Mesodermal cell (in vitro differentiated cells): ENCODE results near the gene DAB2IP.

Experiments
- H3K27ac ChIP-seq: 2 replicates; pipeline ENCODE4 v1.7.0; 2013; ENCODE audit warnings: mild to moderate bottlenecking, low read depth, low read length, moderate library complexity; ENCODE audit not compliant: severe bottlenecking
- H3K36me3 ChIP-seq: 2 replicates; pipeline ENCODE4 v1.7.1; 2013; ENCODE audit warnings: mild to moderate bottlenecking, low read length, moderate library complexity; ENCODE audit not compliant: control insufficient read depth, insufficient read depth
- H3K4me1 ChIP-seq: one replicate; pipeline ENCODE4 v1.7.1; 2013; ENCODE audit warnings: mild to moderate bottlenecking, low read length; ENCODE audit not compliant: insufficient read depth, control insufficient read depth, poor library complexity, severe bottlenecking
- H3K4me3 ChIP-seq: 2 replicates; pipeline ENCODE4 v1.7.0; 2013; ENCODE audit warnings: low read length, control low read depth, mild to moderate bottlenecking; ENCODE audit not compliant: insufficient read depth, poor library complexity, severe bottlenecking; ENCODE audit errors: extremely low read depth
- H3K9me3 ChIP-seq: 2 replicates; pipeline ENCODE4 v1.7.1; 2013; ENCODE audit warnings: mild to moderate bottlenecking, low read length, moderate library complexity; ENCODE audit not compliant: control insufficient read depth
- WGBS, 2 experiments: methylation state at CpG; one replicate each; pipeline ENCODE4 v1.1.5; 2013; ENCODE audit warnings: missing lambda C conversion rate in 2 of 2; ENCODE audit not compliant: insufficient coverage in 2 of 2; 5-methylcytosine and 5-hydroxymethylcytosine counted together

The DAB2IP gene

DNA sequence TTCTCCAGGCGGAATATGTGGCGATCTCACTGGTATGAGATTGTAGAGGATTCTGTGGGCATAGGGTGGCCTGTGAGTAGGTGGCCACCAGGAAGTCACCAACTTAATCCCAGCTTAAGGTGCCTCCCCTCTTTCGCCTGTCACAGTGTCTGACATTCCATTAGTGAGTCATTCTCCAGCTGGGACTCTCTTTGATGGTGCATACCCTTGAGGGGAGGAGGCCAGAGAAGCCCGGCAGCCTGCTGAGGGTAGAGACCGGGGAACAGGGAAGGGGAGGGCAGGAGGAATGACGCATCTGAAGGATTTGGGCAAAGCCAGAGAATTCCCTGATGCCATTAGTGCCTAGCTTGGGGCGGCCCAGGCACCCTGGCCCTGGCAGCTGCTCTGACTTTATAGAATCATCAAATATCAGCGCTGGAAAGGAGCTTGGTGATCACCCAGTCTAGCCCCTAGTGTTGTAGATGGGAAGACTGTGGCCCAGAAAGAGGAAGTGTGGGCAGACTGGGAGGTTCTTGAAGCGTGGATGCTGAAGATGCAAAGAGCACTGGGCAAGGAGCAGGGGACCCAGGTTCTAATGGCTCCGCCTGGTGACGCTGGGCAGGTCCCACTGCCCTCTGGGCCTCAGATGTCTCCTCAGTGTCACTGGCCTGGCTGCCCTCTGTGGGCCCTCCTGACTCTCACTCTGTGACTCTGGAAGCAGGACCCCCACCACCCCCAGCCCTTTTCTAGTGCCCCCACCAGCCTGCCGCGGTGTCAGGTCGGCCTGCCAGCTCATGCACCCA is 41.4 kb downstream of the DAB2IP start:
- Histone ChIP-seq H3K4me3 (no peak overlapping the region), H3K9me3 (no peaks in the 10 kb centered on the region), H3K36me3 (peaks cover 25% of the 10 kb centered on the region), H3K4me1 (peaks cover 64% of the 10 kb centered on the region), H3K27ac (peak overlapping the region; percentile 84)
- 45 to 54% methylated on average over 10 to 12 of the region's 14 CpGs for WGBS, 2 experiments

DNA sequence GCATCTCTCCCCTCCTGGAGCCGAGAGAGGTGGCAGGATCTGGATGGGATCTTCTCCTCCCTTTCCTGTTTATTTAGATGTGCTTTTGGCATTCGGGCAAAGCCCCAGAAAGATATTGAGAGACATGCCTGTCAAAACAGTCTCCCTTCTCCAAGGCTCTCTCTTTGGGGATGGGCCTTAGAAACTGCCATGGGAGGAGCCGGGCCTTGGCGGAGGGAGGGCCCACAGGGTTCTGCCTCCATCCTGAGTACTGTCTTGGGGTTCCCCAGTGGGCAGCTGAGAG is 41.9 kb downstream of the DAB2IP start:
- no peak overlapping the region for H3K4me3 ChIP-seq
- H3K4me1 ChIP-seq = peaks cover 61% of the 10 kb centered on the region
- H3K36me3 ChIP-seq = peaks cover 20% of the 10 kb centered on the region
- H3K9me3 ChIP-seq = no peaks in the 10 kb centered on the region
- no peak overlapping the region for H3K27ac ChIP-seq
- 83 to 84% methylated on average over 2 to 3 of the region's 4 CpGs for WGBS, 2 experiments

DNA sequence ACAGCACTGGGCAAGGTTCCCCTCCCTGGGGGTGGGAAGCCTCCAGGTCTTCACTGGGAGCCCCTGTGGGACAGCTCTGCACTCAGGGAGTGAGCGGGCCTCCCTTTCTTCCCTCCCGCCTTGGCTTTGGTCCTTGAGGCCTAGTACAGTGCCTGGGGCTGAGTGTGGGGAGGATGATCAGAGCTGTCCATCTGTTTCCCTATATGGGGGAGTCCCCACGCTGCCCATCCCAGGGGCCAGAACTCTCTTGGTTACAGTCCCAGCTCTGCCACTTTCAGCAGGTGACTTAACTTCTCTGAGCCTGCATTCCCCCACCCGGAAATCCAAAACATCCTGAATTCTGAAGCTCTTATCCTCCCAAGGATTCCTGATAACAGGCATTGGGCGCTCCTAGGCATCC is 42.6 kb downstream of the DAB2IP start:
- WGBS, 2 experiments = 80 to 100% methylated on average over 1 to 2 of the region's 5 CpGs
- no peak overlapping the region for H3K4me3 ChIP-seq
- no peak overlapping the region for H3K27ac ChIP-seq
- H3K4me1 ChIP-seq = peaks cover 64% of the 10 kb centered on the region
- H3K9me3 ChIP-seq = no peaks in the 10 kb centered on the region
- H3K36me3 ChIP-seq = peaks cover 13% of the 10 kb centered on the region

DNA sequence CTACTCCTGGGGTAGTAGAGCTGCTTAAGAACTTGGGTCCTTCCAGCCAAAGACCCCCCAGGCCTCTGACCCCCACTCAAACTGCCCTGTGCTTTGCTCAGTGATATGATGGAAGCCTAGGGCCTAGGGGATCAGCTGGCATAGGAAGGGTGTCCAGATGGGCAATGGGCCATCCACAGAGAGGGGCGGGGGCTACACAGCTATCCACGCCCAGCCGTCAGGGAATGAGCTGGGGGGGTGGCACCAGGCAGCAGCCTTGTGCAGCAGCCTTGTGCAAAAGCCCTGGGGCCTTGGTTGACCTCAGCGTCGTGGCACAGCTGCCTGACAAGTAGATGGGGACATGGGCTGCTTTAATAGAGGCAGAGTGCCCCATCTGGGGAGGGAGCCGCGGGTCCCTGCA is 43.2 kb downstream of the DAB2IP start:
- Histone ChIP-seq H3K9me3 (no peaks in the 10 kb centered on the region), H3K36me3 (peaks cover 11% of the 10 kb centered on the region), H3K4me3 (no peak overlapping the region), H3K27ac (no peak overlapping the region), H3K4me1 (peaks cover 59% of the 10 kb centered on the region)
- WGBS, 2 experiments = 89% methylated on average over 7 of the region's 7 CpGs

DNA sequence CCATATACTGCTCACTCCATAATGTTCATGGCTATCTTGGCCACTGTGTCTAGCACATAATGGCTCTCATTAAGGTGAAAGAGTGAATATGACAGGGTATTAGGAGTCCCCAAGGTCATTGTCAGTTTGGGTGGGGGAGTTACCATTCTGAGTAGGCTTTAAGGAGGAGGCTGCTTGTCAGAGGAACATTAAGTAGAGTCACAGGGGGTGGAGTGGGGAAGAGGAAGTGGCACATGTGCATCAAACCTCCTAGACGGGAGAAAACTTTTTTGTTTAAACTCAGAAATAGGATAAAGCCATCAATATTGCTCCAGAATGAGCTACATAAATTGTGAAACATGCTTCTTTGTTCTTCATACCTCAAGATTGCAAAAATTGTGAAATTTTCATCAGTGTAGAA is 45.5 kb downstream of the DAB2IP start:
- Histone ChIP-seq H3K9me3 (no peaks in the 10 kb centered on the region), H3K36me3 (peaks cover 25% of the 10 kb centered on the region)
- no CpG with 5 or more reads among the region's 1 CpG for WGBS, 2 experiments

DNA sequence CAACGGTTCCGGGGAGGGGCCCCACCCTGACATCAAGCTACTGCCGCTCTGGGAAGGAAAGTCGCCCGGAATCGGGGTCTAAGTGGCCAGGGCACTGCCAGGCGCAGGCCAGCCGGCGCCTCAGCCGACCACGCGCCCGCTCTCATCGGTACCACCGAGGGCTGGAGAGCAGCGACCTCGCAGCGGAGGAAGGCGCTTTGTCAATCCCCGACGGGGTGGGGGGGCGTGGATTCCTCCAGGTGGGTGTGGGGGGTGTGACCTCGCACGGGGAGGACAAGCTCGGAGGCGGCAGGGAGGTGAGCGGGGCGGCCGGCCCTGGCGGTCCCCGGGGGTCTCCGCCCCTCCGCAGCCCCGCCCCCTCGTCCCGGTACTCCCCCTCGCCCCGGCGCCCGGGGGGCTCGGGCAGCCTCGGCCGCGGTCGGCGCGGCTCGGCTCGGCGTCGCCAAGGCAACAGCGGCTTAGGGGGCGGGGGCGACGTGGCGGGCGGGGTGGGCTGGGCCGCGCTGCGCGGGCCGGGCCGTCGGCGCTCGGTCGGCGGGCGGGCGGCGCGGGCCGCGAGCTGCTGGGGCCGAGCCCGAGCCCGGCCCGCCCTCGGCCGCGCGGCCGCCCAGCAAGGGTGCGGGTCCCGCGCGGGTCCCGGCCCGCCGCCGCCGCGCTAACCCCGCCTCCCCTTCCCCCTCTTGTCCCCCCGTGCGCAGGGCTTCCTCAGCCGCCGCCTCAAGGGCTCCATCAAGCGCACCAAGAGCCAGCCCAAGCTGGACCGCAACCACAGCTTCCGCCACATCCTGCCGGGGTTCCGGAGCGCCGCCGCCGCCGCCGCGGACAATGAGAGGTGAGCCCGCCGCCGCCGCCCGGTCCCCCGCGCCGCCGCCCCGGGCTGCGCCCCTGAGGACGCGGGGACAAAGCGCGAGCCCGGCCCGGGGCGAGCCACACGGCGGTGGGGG is 47.5 kb downstream of the DAB2IP start:
- Histone ChIP-seq H3K4me3 (peak overlapping the region; percentile 39), H3K4me1 (peaks cover 28% of the 10 kb centered on the region), H3K36me3 (peaks cover 35% of the 10 kb centered on the region), H3K27ac (no peak overlapping the region), H3K9me3 (no peaks in the 10 kb centered on the region)
- WGBS, 2 experiments = 2 to 3% methylated on average over 58 to 59 of the region's 130 CpGs

More for the DNA sequence above, 45.5 kb downstream of the DAB2IP start:
- H3K4me1 ChIP-seq = peaks cover 47% of the 10 kb centered on the region
- no peak overlapping the region for H3K27ac ChIP-seq
- H3K4me3 ChIP-seq = no peak overlapping the region

DNA sequence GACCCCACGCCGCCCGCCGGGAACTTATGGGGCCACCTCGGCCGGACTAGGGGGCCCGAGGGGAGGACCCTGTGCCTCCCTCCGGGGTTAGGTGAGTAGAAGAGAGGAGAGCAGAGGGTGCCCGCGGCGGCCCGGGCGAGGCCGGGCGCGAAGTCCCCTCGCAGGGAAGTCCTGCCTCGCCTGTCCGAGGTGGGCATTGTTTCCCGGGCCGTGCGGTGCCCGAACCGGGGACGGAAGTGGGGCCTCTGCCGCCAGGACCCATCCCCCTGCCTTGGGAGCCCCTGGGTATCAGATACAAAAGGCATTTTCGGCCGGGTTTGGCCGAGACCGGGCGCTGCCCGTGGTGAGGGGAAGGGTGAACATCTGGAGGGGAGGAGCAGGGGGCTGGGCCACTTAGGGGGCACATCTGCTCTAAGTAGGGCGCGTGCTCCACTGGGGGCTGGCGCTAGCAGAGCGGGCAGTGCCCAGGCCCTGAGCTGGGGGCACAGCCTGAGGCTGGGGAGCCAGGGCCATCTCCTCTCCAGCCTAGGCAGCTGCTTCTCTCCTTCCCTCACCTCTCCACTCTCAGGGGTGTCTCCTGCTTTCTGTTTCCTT is 48.2 kb downstream of the DAB2IP start:
- Histone ChIP-seq H3K27ac (no peak overlapping the region), H3K4me1 (peaks cover 20% of the 10 kb centered on the region), H3K36me3 (peaks cover 39% of the 10 kb centered on the region), H3K9me3 (no peaks in the 10 kb centered on the region), H3K4me3 (peak overlapping the region; percentile 39)
- 8 to 20% methylated on average over 8 to 25 of the region's 36 CpGs for WGBS, 2 experiments

DNA sequence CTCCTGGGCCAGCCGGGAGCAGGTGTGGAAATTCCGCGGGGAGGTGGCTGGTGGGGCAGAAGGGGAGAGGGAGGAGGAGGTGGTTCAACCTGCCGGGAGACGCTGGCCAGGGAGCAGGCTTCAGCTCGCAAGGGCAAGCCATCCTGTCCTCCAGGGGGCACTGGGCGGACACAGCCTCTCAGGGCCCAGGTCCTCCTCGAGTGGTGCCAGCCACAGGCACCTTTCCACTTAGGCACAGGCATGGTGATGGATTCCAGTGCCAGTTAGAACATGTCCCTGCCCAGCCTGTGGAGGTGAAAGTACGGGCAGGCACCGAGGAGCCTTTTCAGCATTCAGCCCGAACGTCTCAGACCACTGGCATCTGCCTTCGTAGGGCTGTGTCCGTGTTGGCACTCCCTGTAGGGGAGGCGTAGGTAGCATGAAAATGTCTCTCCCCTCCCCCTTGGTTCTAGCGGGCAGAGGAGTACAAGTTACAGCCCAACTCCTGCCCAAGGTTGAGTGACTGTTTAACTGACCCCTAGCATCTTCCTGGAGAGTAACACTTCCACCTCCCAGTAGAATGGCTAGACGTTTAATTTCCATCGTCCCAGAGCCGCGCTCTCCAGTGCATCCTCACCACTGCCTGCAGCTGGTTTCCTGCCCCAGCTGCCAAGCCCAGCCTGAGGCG is 48.9 kb downstream of the DAB2IP start:
- Histone ChIP-seq H3K36me3 (peaks cover 44% of the 10 kb centered on the region), H3K4me1 (peaks cover 15% of the 10 kb centered on the region), H3K4me3 (peak overlapping the region; percentile 39), H3K9me3 (no peaks in the 10 kb centered on the region), H3K27ac (no peak overlapping the region)
- 76 to 79% methylated on average over 18 to 21 of the region's 21 CpGs for WGBS, 2 experiments

DNA sequence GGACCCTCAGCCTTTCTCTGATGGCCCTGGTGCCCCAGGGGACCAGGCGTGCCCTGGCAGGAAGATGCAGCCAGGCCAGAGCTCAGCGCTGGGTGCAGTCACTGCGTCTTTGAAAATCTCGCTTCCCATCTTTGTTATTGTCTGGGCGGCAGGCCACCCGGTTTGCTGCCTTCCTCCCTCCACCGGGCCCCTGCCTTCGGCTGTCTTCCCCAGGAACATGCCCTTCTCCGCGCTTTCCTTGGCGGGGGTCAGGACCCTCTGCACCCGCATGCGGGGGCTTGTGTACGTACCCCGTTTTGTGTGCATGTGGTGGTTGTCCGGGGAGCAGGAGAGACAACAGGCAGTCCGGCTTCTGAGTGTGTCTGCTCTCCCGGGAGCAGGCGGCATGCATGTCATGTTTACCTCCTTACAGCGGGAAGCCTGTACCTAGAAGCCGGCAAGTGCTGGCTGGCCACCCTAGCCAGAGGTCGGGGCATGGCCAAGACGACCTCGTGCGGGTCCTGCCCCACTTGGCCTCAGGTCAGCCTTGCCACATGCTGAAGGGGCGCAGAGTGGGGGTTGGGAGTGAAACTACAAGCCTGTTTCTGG is 49.5 kb downstream of the DAB2IP start:
- H3K4me1 ChIP-seq = peaks cover 15% of the 10 kb centered on the region
- H3K9me3 ChIP-seq = no peaks in the 10 kb centered on the region
- no peak overlapping the region for H3K27ac ChIP-seq
- WGBS, 2 experiments = 93 to 96% methylated on average over 24 to 25 of the region's 26 CpGs
- H3K36me3 ChIP-seq = peaks cover 48% of the 10 kb centered on the region
- no peak overlapping the region for H3K4me3 ChIP-seq

DNA sequence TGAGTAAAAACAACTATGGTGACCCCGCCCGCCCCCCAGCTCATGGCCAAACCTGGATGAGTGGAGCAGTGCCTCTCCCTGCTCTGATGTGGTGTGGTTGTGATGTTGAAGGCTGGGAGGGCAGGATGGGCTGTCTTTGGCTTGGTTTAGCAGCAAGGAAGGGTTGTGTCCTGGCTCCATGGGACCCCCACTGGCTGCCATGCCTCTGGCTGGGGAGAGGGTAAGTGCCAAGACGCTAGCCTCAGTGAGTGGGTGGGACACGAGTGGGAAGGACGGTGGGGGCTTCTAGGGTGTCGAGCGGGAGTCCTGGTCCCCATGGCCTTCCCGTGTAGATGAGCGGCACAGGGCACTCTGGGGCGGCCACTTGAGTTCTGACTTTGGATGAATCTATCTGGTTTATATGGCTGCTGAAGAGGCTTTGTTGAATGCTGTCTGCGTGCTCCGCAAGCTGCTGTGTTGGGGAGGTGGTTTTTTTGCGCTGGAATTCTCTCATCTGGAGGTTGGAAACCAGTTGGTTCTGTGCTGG is 50.4 kb downstream of the DAB2IP start:
- peaks cover 52% of the 10 kb centered on the region for H3K36me3 ChIP-seq
- WGBS, 2 experiments = 89 to 93% methylated on average over 12 to 13 of the region's 13 CpGs
- no peak overlapping the region for H3K4me3 ChIP-seq
- H3K4me1 ChIP-seq = peaks cover 15% of the 10 kb centered on the region
- H3K9me3 ChIP-seq = no peaks in the 10 kb centered on the region
- no peak overlapping the region for H3K27ac ChIP-seq
